Measurements from ENCODE around the gene DPM2.

DPM2 gene

GRCh38 chr9:127937388-127938297 is at the start of gene DPM2:
TSS of gene DPM2 (minus strand) at chr9:127937854. CDS start at chr9:127937820, 34 bp downstream.
- DNase-seq (ENCODE audit: low spot score) = peak; percentile 97

GRCh38 chr9:127987103-127987614 is 49.5 kb upstream of the DPM2 start:
- DNase-seq (ENCODE audit: low spot score) = peak; percentile 93

GRCh38 chr9:127985011-127985410 is 47.4 kb upstream of the DPM2 start:
- DNase-seq (ENCODE audit: low spot score) = no peak

DNA sequence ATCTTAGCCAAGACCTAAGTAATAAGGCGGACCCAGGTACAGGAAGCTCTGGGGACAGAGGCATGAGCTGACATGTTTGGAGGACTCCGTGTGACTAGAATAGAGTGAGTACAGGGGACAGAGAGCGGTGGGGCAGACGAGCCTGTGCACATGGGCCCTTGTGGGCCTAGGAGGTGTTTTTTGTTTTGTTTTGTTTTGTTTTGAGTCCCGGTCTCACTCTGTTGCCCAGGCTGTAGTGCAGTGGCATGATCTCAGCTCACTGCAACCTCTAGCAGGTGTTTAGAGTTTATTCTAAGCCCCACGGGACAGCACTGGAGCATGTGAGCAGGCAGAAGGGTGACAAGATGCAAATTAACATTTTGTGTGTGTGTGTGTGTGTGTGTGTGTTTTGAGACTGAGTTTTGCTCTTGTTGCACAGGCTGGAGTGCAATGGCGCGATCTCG is 46.2 kb upstream of the DPM2 start:
- no peak for DNase-seq (ENCODE audit: low spot score)

- no peak for DNase-seq (ENCODE audit: low spot score)
Observed at GRCh38 chr9:127982912-127983311, 45.3 kb upstream of the DPM2 start.

DNA sequence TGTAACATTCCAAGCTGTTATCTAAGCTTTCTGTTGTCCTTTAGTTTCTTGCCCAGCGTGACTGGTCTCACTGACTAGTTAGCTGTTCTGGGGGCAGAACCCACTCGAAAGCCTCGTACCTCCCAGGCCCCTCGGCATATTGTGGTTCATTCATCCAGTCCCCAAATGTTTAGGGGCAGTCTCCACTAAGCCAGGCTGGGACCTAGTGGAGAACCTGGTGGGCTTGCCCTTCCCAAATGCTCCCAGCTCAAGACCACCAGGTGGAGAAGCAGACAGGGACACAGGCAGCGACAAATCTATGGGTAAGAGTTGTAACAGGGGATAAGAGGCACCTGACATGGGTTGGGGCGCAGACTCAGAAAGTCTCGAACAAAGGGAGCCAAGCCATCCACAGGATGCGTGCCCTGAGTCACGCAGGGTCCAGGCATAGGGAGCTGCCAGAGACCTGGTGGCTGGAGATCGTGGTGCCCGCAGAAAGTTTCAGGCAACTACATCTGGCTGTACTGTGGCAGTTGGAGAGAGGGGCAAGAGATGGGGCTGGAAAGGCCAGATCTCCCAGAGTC is 44.0 kb upstream of the DPM2 start:
- no peak for DNase-seq (ENCODE audit: low spot score)

DNA sequence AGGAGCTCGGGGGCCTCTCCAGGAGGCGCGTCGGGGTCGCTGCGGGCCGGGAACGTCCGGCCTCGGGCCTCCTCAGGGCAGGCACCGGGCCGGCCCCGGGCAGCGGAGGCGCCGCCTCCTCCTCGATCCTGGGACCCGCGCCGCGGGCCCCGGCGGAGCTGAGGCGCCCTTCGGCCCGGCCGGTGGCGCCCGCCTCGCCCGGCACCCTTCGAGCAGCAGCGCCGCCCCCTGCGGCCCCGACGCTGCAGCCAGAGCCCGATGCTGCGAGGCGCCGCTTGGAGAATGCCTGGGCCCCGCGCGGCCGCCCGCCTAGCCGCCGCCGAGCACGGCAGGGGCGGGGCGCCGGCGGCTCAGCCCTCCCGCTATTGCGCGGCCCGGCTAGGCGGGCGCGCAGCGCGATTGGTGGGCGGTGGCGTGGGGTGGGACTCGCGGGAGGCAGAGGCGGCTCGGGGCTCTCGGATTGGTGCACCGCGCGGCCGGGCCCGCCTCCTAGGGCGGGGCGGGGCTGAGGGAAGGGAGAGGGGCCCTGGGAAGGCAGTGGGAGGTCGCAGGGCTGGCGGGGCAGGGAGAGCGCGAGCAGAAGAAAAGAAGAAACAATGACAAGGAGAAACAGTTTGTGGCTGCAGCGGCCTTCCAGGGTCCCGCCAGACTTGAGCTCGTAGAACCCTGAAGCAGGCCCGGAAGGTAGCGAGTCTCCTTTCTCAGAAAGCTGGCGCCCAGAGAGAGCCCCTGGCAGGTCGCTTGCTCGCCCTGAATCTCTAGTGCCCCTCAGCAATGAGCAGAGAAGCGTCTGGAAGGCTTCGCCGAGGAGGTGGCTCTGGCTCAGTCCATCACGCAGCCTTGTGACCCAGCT is 43.3 kb upstream of the DPM2 start, which contains the start of gene EEIG1:
EEIG1 (minus strand) TSS at position 284 of the 853 bp plus-strand sequence. CDS start 852 bp downstream, outside the sequence.
- DNase-seq (ENCODE audit: low spot score) = peak; percentile 95

- peak; percentile 68 for DNase-seq (ENCODE audit: low spot score)
Observed at GRCh38 chr9:127980060-127980705, 42.5 kb upstream of the DPM2 start.

DNA sequence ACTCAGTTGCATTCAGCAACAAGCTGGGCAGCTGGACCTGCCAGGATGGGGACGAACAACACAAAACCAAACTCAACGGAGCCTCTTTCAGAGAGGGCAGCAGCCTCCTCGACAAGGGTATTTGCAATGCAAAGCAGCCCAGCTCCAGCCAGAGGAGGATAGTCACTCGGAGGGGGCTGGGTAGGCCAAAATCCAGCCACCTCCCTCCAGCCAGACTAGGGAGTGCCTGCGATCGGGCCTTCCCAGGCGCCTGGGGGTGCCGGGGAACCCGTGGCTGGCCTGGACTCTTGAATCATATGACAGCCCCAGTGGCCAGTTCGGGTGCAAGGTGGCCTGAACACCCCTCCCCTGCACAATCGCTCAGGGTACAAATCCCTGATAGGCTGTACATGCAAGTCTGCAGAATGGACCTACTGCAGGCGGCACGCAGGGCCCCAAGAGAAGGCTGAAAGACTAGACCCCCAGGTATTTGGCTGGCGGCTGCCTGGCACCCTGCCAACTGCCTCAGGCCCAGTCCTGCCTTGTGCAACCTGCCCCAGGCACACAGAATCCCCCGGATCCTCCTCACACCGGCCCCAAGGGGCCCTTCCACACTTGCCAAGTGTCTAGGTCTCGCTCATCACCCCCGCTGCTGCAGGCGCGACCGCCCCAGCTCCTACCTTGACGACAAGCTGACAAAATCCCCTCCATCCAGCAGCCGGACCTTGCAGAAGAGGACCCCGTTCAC is 41.8 kb upstream of the DPM2 start:
- DNase-seq (ENCODE audit: low spot score) = peak; percentile 86

DNA sequence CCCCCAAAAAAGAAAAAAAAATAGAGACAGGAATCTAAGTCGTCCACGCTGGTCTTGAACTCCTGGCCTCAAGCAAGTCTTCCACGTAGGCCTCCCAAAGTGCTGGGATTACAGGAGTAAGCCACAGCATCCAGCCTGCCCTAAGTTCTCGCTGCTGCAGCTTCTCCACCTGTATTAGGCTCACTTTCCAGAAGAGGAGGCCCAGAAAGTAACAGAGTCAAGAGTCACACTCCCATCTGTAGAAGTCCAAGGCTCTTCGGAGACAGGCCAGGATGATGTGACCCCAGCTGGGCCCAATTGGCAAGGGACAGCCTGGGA is 41.3 kb upstream of the DPM2 start:
- no peak for DNase-seq (ENCODE audit: low spot score)

DNA sequence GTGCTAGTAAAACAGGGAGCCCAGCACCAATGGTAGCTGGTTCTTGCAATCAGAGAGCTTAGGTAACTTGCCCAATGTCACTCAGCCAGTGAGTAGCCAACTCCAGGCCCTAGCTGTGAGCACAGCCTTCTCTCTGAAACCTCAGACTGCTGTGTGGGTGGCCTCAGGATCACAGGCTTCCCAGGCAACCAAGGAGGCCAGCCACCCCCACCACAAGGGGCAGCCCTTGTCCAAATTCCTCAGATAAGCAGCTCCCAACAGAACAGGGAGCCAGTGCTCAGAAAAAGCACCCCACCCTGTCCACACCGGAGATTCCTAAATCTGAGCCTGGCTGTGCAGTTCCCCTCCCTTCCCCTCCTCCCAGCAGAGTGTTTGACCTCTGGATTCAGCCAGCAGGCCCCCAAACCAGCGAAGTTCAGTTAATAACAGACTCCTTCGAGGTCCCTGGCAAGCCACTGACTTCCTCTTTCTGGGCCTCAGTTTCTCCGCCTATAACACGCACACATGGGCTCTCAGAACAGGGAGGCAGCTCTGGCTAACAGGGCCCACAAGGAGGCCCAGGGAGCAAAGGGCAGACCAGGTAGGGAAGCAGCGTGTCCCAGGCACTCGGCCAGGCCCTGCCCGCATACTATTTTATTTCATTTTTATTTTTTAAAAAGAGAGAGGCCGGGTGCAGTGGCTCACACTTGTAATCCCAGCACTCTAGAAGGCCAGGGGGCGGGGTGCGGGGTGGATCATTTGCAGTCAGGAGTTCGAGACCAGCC is 40.4 kb upstream of the DPM2 start:
- DNase-seq (ENCODE audit: low spot score) = peak; percentile 81

GRCh38 chr9:127977009-127977883 is 39.6 kb upstream of the DPM2 start:
- no peak for DNase-seq (ENCODE audit: low spot score)

GRCh38 chr9:127976498-127976897 is 38.8 kb upstream of the DPM2 start:
- no peak for DNase-seq (ENCODE audit: low spot score)

- no peak for DNase-seq (ENCODE audit: low spot score)
Observed at GRCh38 chr9:127975376-127976315, 38.0 kb upstream of the DPM2 start.

DNA sequence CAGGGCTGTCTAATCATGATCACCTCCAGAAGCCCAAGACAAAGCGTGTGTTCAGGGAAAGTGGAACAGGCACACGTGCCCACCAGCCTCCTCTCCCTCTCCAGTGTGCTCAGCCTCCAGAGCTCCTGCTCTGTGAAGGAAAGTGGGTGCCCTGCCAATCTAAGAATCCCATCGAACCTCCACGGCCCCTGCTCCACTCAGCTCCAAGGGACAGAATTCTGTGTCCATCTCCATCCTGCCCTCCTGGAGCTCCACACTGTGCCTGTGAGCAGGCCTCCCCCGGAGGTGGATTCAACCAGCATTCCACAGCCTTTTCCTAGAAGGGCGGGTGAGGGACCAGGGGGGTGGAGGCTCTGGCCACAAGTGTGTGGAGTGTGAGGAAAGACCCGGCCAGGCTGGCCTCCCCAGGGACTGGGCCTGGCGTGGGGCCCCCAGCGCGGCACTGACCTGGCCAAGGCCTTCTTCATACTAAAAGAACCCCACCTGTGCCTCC is 37.2 kb upstream of the DPM2 start:
- DNase-seq (ENCODE audit: low spot score) = no peak

DNA sequence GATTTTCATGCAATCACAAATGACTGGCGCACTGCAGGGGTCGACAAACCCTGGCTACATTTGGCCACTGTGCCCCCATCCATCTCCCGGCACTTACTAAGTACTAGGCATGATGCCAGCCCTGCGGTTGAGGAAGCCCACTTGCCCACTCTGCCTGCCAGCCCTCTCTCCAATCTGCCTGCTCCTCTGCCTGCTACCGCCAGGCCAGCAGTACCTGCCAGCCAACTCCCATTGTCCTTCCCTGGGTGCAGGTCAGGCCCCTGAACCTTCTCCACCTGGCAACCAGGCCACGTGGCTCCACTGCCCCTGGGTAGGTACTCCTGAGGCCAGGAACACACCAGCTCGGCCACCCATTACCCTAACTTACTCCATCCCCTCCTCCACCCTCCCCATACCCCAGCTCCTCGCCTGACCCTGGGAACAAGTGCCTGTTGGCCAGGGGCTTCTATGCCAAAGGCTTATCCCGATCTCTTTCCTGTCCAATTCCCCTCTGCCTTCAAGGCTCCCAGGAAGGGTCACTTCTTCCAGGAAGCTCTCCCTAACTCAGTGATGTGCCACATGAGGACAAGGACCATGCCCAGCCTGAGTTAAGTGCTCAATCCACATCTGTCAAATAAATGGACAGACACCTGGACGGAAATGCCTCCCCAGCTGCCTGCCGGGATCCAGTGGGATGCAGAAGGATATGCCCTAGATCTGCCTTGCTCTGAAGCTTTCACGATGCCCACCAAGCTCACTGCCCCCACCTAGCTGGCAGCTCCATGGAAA is 36.5 kb upstream of the DPM2 start:
- DNase-seq (ENCODE audit: low spot score) = no peak
